Naive thymus-derived CD4-positive, alpha-beta T cell (primary cell): ENCODE data around the gene SCP2. TPM values are rescaled to one million over a fixed set of nuclear protein-coding genes. Genes with fewer than 3 reads are reported as not detected.

Experiments
- ATAC-seq: fragments of 150-1000 bp; cut with Tn5 transposase; 2 replicates; pipeline ENCODE4 v1.10.0; 2021; ENCODE audit warnings: mild to moderate bottlenecking, moderate library complexity
- CTCF ChIA-PET: fragments of 350-600 bp; sonication (Branson Sonifier 250); formaldehyde crosslinking; loops from one replicate; lab custom pipeline; 2021; ENCODE audit warnings: antibody characterized with exemption; lab: Charles Lee
- POLR2A ChIA-PET: fragments of 350-600 bp; sonication (Branson Sonifier 250); formaldehyde crosslinking; loops from one replicate; lab custom pipeline; 2021; ENCODE audit warnings: antibody characterized with exemption, inconsistent platforms; lab: Charles Lee
- DNase-seq, 9 donors: peaks; one replicate each; pipeline versions ENCODE4 v3.0.0 to v3.0.0-alpha.2; 2020 to 2022; ENCODE audit warnings: mixed read lengths in 1 of 9
- H3K27ac ChIP-seq: one replicate; pipeline ENCODE4 v1.7.0; 2013; ENCODE audit warnings: mild to moderate bottlenecking, low read depth, low read length, moderate library complexity
- H3K27me3 ChIP-seq, 2 donors: one replicate each; pipeline ENCODE4 v1.7.0; 2013; ENCODE audit warnings: low read length in 2 of 2, mild to moderate bottlenecking in 2 of 2, moderate library complexity in 2 of 2; ENCODE audit not compliant: control insufficient read depth in 2 of 2, insufficient read depth in 2 of 2
- H3K36me3 ChIP-seq, 3 experiments: 1 replicate in 2 of 3; 2 replicates in 1 of 3; pipeline ENCODE4 v1.7.0; 2013; ENCODE audit warnings: low read length in 3 of 3, mild to moderate bottlenecking in 3 of 3, moderate library complexity in 1 of 3; ENCODE audit not compliant: insufficient read depth in 3 of 3, control insufficient read depth in 2 of 3
- H3K4me1 ChIP-seq, 2 donors: one replicate each; pipeline ENCODE4 v1.7.0; 2013; ENCODE audit warnings: low read length in 2 of 2, mild to moderate bottlenecking in 2 of 2, moderate library complexity in 1 of 2; ENCODE audit not compliant: control insufficient read depth in 2 of 2, insufficient read depth in 2 of 2
- H3K4me3 ChIP-seq: 2 replicates; pipeline ENCODE4 v1.7.0; 2013; ENCODE audit warnings: mild to moderate bottlenecking, low read length
- H3K9me3 ChIP-seq, 3 experiments: 1 replicate in 2 of 3; 2 replicates in 1 of 3; pipeline ENCODE4 v1.7.0; 2013; ENCODE audit warnings: low read length in 3 of 3; ENCODE audit not compliant: control insufficient read depth in 2 of 3
- H3K27ac Mint-ChIP-seq, 9 donors: one replicate each; pipeline ENCODE4 v1.8.0; 2020 to 2022; ENCODE audit warnings: mixed read lengths in 9 of 9, mild to moderate bottlenecking in 8 of 9, moderate library complexity in 5 of 9, inconsistent platforms in 2 of 9
- H3K27me3 Mint-ChIP-seq, 5 donors: one replicate each; pipeline ENCODE4 v1.8.0; 2021 to 2022; ENCODE audit warnings: mixed read lengths in 5 of 5, mild to moderate bottlenecking in 1 of 5
- H3K36me3 Mint-ChIP-seq, 5 donors: one replicate each; pipeline ENCODE4 v1.8.0; 2020 to 2022; ENCODE audit warnings: mixed read lengths in 5 of 5, mild to moderate bottlenecking in 3 of 5, inconsistent platforms in 1 of 5
- H3K4me1 Mint-ChIP-seq, 7 donors: one replicate each; pipeline ENCODE4 v1.8.0; 2020 to 2022; ENCODE audit warnings: mixed read lengths in 7 of 7, mild to moderate bottlenecking in 3 of 7, inconsistent platforms in 1 of 7
- H3K4me3 Mint-ChIP-seq, 10 donors: one replicate each; pipeline ENCODE4 v1.8.0; 2020 to 2022; ENCODE audit warnings: mild to moderate bottlenecking in 10 of 10, mixed read lengths in 10 of 10, moderate library complexity in 6 of 10, inconsistent platforms in 2 of 10
- H3K9me3 Mint-ChIP-seq, 11 donors: one replicate each; pipeline ENCODE4 v1.8.0; 2020 to 2022; ENCODE audit warnings: mixed read lengths in 11 of 11, mild to moderate bottlenecking in 4 of 11, inconsistent platforms in 1 of 11, moderate library complexity in 1 of 11
- intact Hi-C, 2 donors: fragments of 100-400 bp; cut with micrococcal nuclease; formaldehyde crosslinking; loops; one replicate each; pipeline ENCODE4 v1.15.1; 2023
- polyA plus RNA-seq, 2 donors: library from polyadenylated mRNA; unstranded; fragments of 300-500 nt; fragmentation: Illumina TruSeq; gene quantifications; one replicate each; pipeline ENCODE4 v1.2.3, GENCODE V29; 2021
- total RNA-seq, 6 experiments: library from RNA in 5 of 6; stranded (reverse) in 5 of 6; gene quantifications; 1 replicate in 5 of 6; 2 replicates in 1 of 6; pipeline ENCODE4 v1.2.3 and lab custom pipeline; 2021 to 2026

The SCP2 gene
- total and polyA plus RNA-seq, 7 experiments from 2014 or later = 39.4 to 163 (median 69.6) TPM

GRCh38 chr1:53061123-53061858 lies 134.2 kb downstream of the SCP2 start:
- H3K9me3 Mint-ChIP-seq = no peaks in the 10 kb centered on the region
- ChIA-PET POLR2A (no interaction called here), CTCF (no interaction called here)
- no peak overlapping the region for H3K27ac ChIP-seq
- DNase-seq = no peak
- no peak for ATAC-seq
- peak overlapping the region in 8 of 10 donors; percentile 39 to 81 (median 60) for H3K4me3 Mint-ChIP-seq
- H3K4me3 ChIP-seq = no peak overlapping the region
- H3K27me3 ChIP-seq = peaks cover 0 to 14% of the 10 kb centered on the region in 2 donors
- H3K27me3 Mint-ChIP-seq = peaks cover 18 to 70% (median 36%) of the 10 kb centered on the region in 5 donors
- H3K4me1 ChIP-seq = peaks cover 0 to 9% of the 10 kb centered on the region in 2 donors
- H3K27ac Mint-ChIP-seq = no peak overlapping the region
- intact Hi-C loops = no loop called here
- no peaks in the 10 kb centered on the region for H3K36me3 ChIP-seq
- no peaks in the 10 kb centered on the region for H3K36me3 Mint-ChIP-seq
- H3K9me3 ChIP-seq = no peaks in the 10 kb centered on the region
- peaks cover 0 to 17% (median 12%) of the 10 kb centered on the region in 7 donors for H3K4me1 Mint-ChIP-seq

GRCh38 chr1:53061859-53062707 lies 135.0 kb downstream of the SCP2 start, which contains the start of gene PODN:
Gene PODN (plus strand): TSS chr1:53062213. CDS start chr1:53069856, 7,643 bp downstream.
- no peaks in the 10 kb centered on the region for H3K9me3 ChIP-seq
- intact Hi-C loops = no loop called here
- H3K27ac ChIP-seq = no peak within 1 kb of the TSS
- Mint-ChIP-seq H3K27ac (no peak within 1 kb of the TSS), H3K4me3 (peak within 1 kb of the TSS; percentile 20 to 81 (median 60)), H3K9me3 (no peaks in the 10 kb centered on the region), H3K36me3 (no peaks in the 10 kb centered on the region), H3K4me1 (peaks cover 0 to 17% (median 12%) of the 10 kb centered on the region in 7 donors), H3K27me3 (peaks cover 18 to 70% (median 38%) of the 10 kb centered on the region in 5 donors)
- CTCF ChIA-PET = no interaction called here
- H3K4me3 ChIP-seq = no peak within 1 kb of the TSS
- peaks cover 0 to 14% of the 10 kb centered on the region in 2 donors for H3K27me3 ChIP-seq
- no peaks in the 10 kb centered on the region for H3K36me3 ChIP-seq
- ATAC-seq (peak; percentile 26), DNase-seq (peak in 1 of 9 donors; percentile 9)
- POLR2A ChIA-PET = no interaction called here
- peaks cover 0 to 9% of the 10 kb centered on the region in 2 donors for H3K4me1 ChIP-seq

GRCh38 chr1:53062708-53063591 lies 135.9 kb downstream of the SCP2 start:
- Histone ChIP-seq H3K36me3 (no peaks in the 10 kb centered on the region), H3K27me3 (peaks cover 0 to 14% of the 10 kb centered on the region in 2 donors), H3K9me3 (no peaks in the 10 kb centered on the region), H3K4me3 (no peak overlapping the region), H3K4me1 (peaks cover 0 to 9% of the 10 kb centered on the region in 2 donors), H3K27ac (no peak overlapping the region)
- ChIA-PET POLR2A (no interaction called here), CTCF (no interaction called here)
- Mint-ChIP-seq H3K9me3 (no peaks in the 10 kb centered on the region), H3K27ac (no peak overlapping the region), H3K4me1 (peaks cover 0 to 17% (median 12%) of the 10 kb centered on the region in 7 donors), H3K4me3 (peak overlapping the region; percentile 20 to 81 (median 60)), H3K27me3 (peaks cover 18 to 67% (median 38%) of the 10 kb centered on the region in 5 donors), H3K36me3 (no peaks in the 10 kb centered on the region)
- DNase-seq = no peak
- no peak for ATAC-seq
- intact Hi-C loops = no loop called here

- ChIA-PET POLR2A (no interaction called here), CTCF (no interaction called here)
- Histone ChIP-seq H3K9me3 (no peaks in the 10 kb centered on the region), H3K27me3 (peaks cover 0 to 14% of the 10 kb centered on the region in 2 donors), H3K36me3 (no peaks in the 10 kb centered on the region), H3K4me3 (no peak overlapping the region), H3K4me1 (peaks cover 0 to 9% of the 10 kb centered on the region in 2 donors), H3K27ac (no peak overlapping the region)
- peaks cover 0 to 17% (median 12%) of the 10 kb centered on the region in 7 donors for H3K4me1 Mint-ChIP-seq
- H3K9me3 Mint-ChIP-seq = no peaks in the 10 kb centered on the region
- H3K27ac Mint-ChIP-seq = no peak overlapping the region
- no peaks in the 10 kb centered on the region for H3K36me3 Mint-ChIP-seq
- H3K4me3 Mint-ChIP-seq = peak overlapping the region in 8 of 10 donors; percentile 11 to 81 (median 62)
- no peak for DNase-seq
- intact Hi-C loops = no loop called here
- peaks cover 18 to 60% (median 38%) of the 10 kb centered on the region in 5 donors for H3K27me3 Mint-ChIP-seq
- ATAC-seq = no peak
These were observed 136.9 kb downstream of the SCP2 start for GRCh38 chr1:53063744-53064515.

- H3K4me3 Mint-ChIP-seq = no peak overlapping the region
- ChIA-PET POLR2A (no interaction called here), CTCF (no interaction called here)
- no peaks in the 10 kb centered on the region for H3K9me3 Mint-ChIP-seq
- peaks cover 18 to 45% (median 36%) of the 10 kb centered on the region in 5 donors for H3K27me3 Mint-ChIP-seq
- H3K4me1 Mint-ChIP-seq = peaks cover 0 to 17% (median 12%) of the 10 kb centered on the region in 7 donors
- H3K36me3 Mint-ChIP-seq = no peaks in the 10 kb centered on the region
- Histone ChIP-seq H3K36me3 (no peaks in the 10 kb centered on the region), H3K4me1 (peaks cover 0 to 9% of the 10 kb centered on the region in 2 donors), H3K27me3 (peaks cover 0 to 14% of the 10 kb centered on the region in 2 donors), H3K4me3 (no peak overlapping the region), H3K9me3 (no peaks in the 10 kb centered on the region), H3K27ac (no peak overlapping the region)
- DNase-seq (no peak), ATAC-seq (no peak)
- intact Hi-C loops = no loop called here
- H3K27ac Mint-ChIP-seq = no peak overlapping the region
These were observed 138.3 kb downstream of the SCP2 start for GRCh38 chr1:53065391-53065790.
